AG04450 (cell line): ENCODE measurements around the gene PBLD. TPM values are rescaled to one million over a fixed set of nuclear protein-coding genes. Genes with fewer than 3 reads are reported as not detected.

Source experiments
- CTCF ChIA-PET: fragments of 300-600, 350-600 bp; formaldehyde crosslinking; extraction: SDS; loops from one replicate; lab custom pipeline; 2022; ENCODE audit warnings: antibody characterized with exemption, inconsistent platforms; lab: Charles Lee
- POLR2A ChIA-PET: fragments of 350-600 bp; formaldehyde crosslinking; extraction: SDS; loops from one replicate; lab custom pipeline; 2021; ENCODE audit warnings: antibody characterized with exemption, inconsistent platforms; lab: Yijun Ruan, JAX
- DNase-seq: peaks from one replicate; pipeline ENCODE4 v3.0.0-alpha.2; 2011; ENCODE audit warnings: low read depth, low spot score
- H3K27ac ChIP-seq: one replicate; pipeline ENCODE4 v1.5.1; 2012; ENCODE audit warnings: low read depth, low read length, control low read depth
- H3K27me3 ChIP-seq: one replicate; pipeline ENCODE4 v1.6.0; 2012; ENCODE audit warnings: low read length; ENCODE audit not compliant: control insufficient read depth, insufficient read depth
- H3K4me3 ChIP-seq: 2 replicates; pipeline ENCODE4 v1.5.1; 2011; ENCODE audit warnings: mild to moderate bottlenecking, low read depth, low read length, control low read depth
- H3K9me3 ChIP-seq: 2 replicates; pipeline ENCODE4 v1.5.1; 2012; ENCODE audit warnings: low read length; ENCODE audit not compliant: control insufficient read depth, insufficient read depth
- polyA plus RNA-seq: library from polyadenylated mRNA; depleted of rRNA; stranded (reverse); fragments of >200 nt; gene quantifications from 2 replicates; pipeline ENCODE4 v1.2.3, GENCODE V29; 2011
- TF ChIP-seq, protein P1 (sequence below): IDR thresholded peaks from 2 replicates; pipeline ENCODE4 v1.5.1; 2011; ENCODE audit warnings: low read depth, low read length, control low read depth, inconsistent platforms

PBLD gene
- polyA plus RNA-seq, 1 experiment: 1.2 TPM

DNA sequence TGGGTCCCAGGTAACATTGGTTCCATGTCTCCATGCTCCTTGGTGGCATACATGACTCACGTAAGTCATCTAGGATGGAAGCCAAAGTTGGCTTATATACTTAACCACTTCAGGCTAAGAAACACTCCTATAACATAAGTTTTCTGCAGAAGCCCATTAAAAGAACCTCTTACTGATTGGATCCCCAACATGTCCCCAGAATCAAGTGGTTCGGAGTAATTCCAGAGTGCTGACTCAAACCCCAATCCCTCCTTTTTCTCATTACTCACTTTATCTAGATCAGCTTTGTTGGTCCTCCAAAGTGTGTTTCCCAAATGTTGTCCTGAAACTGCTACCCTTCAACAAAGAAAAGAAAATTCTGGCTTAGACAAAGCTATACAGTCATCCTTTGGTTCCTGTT, 90.7 kb downstream of the PBLD start:
- CTCF ChIA-PET: interaction anchor here (2.7 kb wide), 1 partner anchor 30 kb away, joined by 11 read pairs; no protein-coding TSS in a partner anchor
- no peak overlapping the region for H3K27ac ChIP-seq
- no peaks in the 10 kb centered on the region for H3K9me3 ChIP-seq
- peaks cover 13% of the 10 kb centered on the region for H3K27me3 ChIP-seq
- POLR2A ChIA-PET: no interaction called here
- DNase-seq: no peak
- TF ChIP-seq, protein P1, sequence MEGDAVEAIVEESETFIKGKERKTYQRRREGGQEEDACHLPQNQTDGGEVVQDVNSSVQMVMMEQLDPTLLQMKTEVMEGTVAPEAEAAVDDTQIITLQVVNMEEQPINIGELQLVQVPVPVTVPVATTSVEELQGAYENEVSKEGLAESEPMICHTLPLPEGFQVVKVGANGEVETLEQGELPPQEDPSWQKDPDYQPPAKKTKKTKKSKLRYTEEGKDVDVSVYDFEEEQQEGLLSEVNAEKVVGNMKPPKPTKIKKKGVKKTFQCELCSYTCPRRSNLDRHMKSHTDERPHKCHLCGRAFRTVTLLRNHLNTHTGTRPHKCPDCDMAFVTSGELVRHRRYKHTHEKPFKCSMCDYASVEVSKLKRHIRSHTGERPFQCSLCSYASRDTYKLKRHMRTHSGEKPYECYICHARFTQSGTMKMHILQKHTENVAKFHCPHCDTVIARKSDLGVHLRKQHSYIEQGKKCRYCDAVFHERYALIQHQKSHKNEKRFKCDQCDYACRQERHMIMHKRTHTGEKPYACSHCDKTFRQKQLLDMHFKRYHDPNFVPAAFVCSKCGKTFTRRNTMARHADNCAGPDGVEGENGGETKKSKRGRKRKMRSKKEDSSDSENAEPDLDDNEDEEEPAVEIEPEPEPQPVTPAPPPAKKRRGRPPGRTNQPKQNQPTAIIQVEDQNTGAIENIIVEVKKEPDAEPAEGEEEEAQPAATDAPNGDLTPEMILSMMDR: no peak
- no peak overlapping the region for H3K4me3 ChIP-seq

DNA sequence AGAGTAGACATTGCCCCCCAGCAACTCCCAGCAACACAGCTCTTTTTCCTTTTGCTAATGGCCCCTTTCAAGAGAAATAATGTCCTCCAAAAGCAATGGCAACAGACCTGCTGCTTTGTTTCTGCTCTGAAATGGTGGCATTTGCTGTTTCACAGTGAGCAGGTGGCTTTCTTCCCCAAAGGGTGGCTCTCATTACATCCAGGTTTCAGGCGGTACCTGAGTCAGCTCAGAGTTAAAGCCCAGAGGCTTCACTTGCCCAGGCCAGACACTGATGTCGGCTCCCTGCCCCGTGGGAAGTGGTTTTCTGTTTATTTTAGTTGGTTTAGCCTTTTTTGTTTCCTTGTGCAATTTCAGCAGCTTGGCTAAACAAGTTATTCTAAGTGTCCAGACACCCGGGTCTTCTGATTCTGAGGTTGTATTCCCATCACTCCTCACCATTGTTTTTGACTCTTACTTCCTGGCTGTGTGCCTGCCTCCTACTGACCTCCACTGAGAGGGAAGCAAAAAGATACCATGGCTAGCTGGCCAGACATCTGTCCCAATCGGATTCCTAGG, 93.1 kb downstream of the PBLD start:
- TF ChIP-seq, protein P1: no peak
- H3K9me3 ChIP-seq: no peaks in the 10 kb centered on the region
- H3K4me3 ChIP-seq: no peak overlapping the region
- no peak for DNase-seq
- H3K27ac ChIP-seq: no peak overlapping the region
- peaks cover 19% of the 10 kb centered on the region for H3K27me3 ChIP-seq
- ChIA-PET CTCF (interaction anchor here (0.5 to 2.7 kb wide), 3 partner anchors 27 to 215 kb away, joined by 3 to 11 read pairs (median 3); no protein-coding TSS in a partner anchor), POLR2A (no interaction called here)

DNA sequence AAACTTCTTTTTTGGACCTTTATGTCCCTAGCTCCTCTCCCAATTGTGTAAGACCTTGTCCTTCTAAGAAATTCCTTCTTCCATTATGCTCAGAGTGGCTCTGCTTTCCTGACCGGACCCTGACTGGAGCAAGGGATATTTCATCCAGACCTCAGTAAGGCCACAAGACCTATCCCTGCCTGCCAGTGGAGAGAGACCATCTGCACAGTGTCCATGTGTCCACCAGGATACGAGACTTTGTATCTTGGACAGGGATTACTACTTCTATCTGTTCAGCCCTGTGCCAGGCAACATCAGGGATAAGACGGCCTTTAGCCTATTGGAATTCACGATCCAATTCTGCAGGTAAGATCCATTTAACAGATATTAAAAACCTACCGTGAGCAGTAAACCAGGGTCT, 93.7 kb downstream of the PBLD start:
- Histone ChIP-seq H3K27ac (no peak overlapping the region), H3K9me3 (no peaks in the 10 kb centered on the region), H3K27me3 (peaks cover 22% of the 10 kb centered on the region), H3K4me3 (no peak overlapping the region)
- POLR2A ChIA-PET: no interaction called here
- CTCF ChIA-PET: interaction anchor here (0.5 to 2.7 kb wide), 3 partner anchors 27 to 215 kb away, joined by 3 to 11 read pairs (median 3); no protein-coding TSS in a partner anchor
- TF ChIP-seq, protein P1: no peak
- DNase-seq: no peak

DNA sequence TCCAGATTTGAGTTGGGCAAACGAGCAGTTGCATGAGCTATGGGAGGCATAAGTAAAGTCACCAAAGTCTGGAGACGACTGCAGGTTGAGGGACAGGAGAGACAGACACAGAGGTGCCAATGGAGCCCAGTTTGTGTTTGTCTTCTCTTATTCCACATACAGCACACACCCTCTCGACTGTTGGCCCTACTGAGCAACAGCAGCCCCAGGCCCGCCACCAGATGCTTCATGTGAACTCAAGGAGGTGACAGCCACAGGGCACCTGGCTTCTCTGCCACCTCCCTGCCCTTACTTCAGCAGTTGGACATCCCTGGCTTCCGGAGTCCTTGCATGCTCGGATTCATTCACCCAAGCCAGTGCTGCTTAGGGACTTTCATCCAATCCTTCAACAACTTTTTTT, 94.4 kb downstream of the PBLD start:
- H3K27me3 ChIP-seq: peaks cover 26% of the 10 kb centered on the region
- no peak overlapping the region for H3K4me3 ChIP-seq
- no peak overlapping the region for H3K27ac ChIP-seq
- POLR2A ChIA-PET: no interaction called here
- TF ChIP-seq, protein P1: no peak
- DNase-seq: no peak
- no peaks in the 10 kb centered on the region for H3K9me3 ChIP-seq
- CTCF ChIA-PET: no interaction called here

DNA sequence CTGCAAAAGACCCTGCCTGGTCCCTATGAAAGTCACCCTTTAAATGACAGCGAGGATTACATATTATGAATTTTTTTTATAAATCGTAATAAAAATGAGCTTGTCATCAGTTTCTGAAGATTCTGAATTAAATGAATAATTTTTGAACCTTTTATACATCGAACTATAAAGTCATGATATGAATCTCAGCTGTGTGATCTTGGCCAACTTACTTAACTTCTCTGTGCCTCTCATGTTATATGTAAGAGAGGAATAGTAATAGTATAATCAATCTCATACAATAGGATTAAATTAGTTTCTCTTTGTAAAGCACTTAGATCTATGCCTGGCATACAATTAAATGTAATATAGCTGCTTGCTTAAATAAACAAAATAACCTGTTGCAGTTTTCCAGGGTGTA, 95.6 kb downstream of the PBLD start:
- H3K27ac ChIP-seq: no peak overlapping the region
- POLR2A ChIA-PET: no interaction called here
- CTCF ChIA-PET: interaction anchor here (2.3 kb wide), 1 partner anchor 24 kb away, joined by 11 read pairs; no protein-coding TSS in a partner anchor
- no peak overlapping the region for H3K4me3 ChIP-seq
- peaks cover 27% of the 10 kb centered on the region for H3K27me3 ChIP-seq
- H3K9me3 ChIP-seq: no peaks in the 10 kb centered on the region
- TF ChIP-seq, protein P1: no peak
- no peak for DNase-seq
